NCI-H2171 (cell line): ENCODE results near the gene TIGD6.

Experiments
- DNase-seq: peaks from one replicate; lab custom pipeline; 2025; lab: John Stamatoyannopoulos, UW

The TIGD6 gene

GRCh38 chr5:150016537-150016936, 16.1 kb upstream of the TIGD6 start:
- DNase-seq, result no peak

GRCh38 chr5:150015415-150015814, 15.0 kb upstream of the TIGD6 start:
- no peak for DNase-seq

GRCh38 chr5:150014456-150014855, 14.0 kb upstream of the TIGD6 start:
- no peak for DNase-seq

GRCh38 chr5:150013931-150014330, 13.5 kb upstream of the TIGD6 start:
- DNase-seq, result no peak

GRCh38 chr5:150009671-150010387, 9.4 kb upstream of the TIGD6 start:
- no peak for DNase-seq

GRCh38 chr5:150007050-150007449, 6.6 kb upstream of the TIGD6 start:
- DNase-seq, result no peak

GRCh38 chr5:150006318-150006717, 5.9 kb upstream of the TIGD6 start:
- no peak for DNase-seq

- DNase-seq, result no peak
Measured at GRCh38 chr5:150001660-150002486, 1.4 kb upstream of the TIGD6 start.

- DNase-seq, result no peak
Measured at GRCh38 chr5:150000990-150001659, 671 bp upstream of the TIGD6 start.

- no peak for DNase-seq
Measured at GRCh38 chr5:149999866-150000255, 593 bp downstream of the TIGD6 start.

- DNase-seq, result no peak
Measured at GRCh38 chr5:149999359-149999758, 1.1 kb downstream of the TIGD6 start.

GRCh38 chr5:149998281-149998680, 2.2 kb downstream of the TIGD6 start:
- no peak for DNase-seq

GRCh38 chr5:149996205-149996890, 4.1 kb downstream of the TIGD6 start:
- DNase-seq, result no peak

- DNase-seq, result no peak
Measured at GRCh38 chr5:149995385-149996204, 4.9 kb downstream of the TIGD6 start.

GRCh38 chr5:149993471-149993870, 7.0 kb downstream of the TIGD6 start:
- DNase-seq, result no peak

- peak; percentile 35 for DNase-seq
Measured at GRCh38 chr5:149990518-149991376, 9.7 kb downstream of the TIGD6 start.

- DNase-seq, result no peak
Measured at GRCh38 chr5:149988126-149988525, 12.3 kb downstream of the TIGD6 start.

GRCh38 chr5:149982505-149982904, 17.9 kb downstream of the TIGD6 start:
- DNase-seq, result no peak

- no peak for DNase-seq
Measured at GRCh38 chr5:149981206-149981605, 19.2 kb downstream of the TIGD6 start.

GRCh38 chr5:149979896-149980295, 20.6 kb downstream of the TIGD6 start:
- no peak for DNase-seq
